A549 (cell line): ENCODE data around the gene PARD6G.

Experiments used
- BHLHE40 ChIP-seq: IDR thresholded peaks from 2 replicates; pipeline ENCODE4 v1.6.1; 2012; ENCODE audit warnings: low read depth, low read length, inconsistent platforms
- CTCF ChIP-seq: fragments of >200 bp; sonication (Bioruptor Twin); formaldehyde crosslinking; IDR thresholded peaks from 3 replicates; pipeline ENCODE4 v1.5.1; 2016
- EHMT2 ChIP-seq: fragments of 200-600 bp; sonication (generic); IDR thresholded peaks from 2 replicates; pipeline ENCODE4 v1.6.1; 2016; ENCODE audit warnings: antibody characterized with exemption, low read depth, mild to moderate bottlenecking, moderate library complexity
- KDM1A ChIP-seq: fragments of 200-600 bp; sonication (generic); IDR thresholded peaks from 2 replicates; pipeline ENCODE4 v1.6.1; 2016; ENCODE audit warnings: low read depth, mild to moderate bottlenecking
- MAX ChIP-seq: IDR thresholded peaks from 2 replicates; pipeline ENCODE4 v1.6.1; 2012
- MAZ ChIP-seq: fragments of 150-350 bp; IDR thresholded peaks from 2 replicates; pipeline ENCODE4 v1.6.1; 2014; ENCODE audit warnings: antibody characterized with exemption, low read depth, low read length, borderline replicate concordance
- POLR2A ChIP-seq: IDR thresholded peaks from 2 replicates; pipeline ENCODE4 v1.6.1; 2012; ENCODE audit warnings: mild to moderate bottlenecking, low read length
- SREBF2 ChIP-seq: fragments of 450-650 bp; IDR thresholded peaks from 2 replicates; pipeline ENCODE4 v1.6.1; 2014; ENCODE audit warnings: mild to moderate bottlenecking, moderate library complexity
- USF2 ChIP-seq: fragments of 450-650 bp; IDR thresholded peaks from 2 replicates; pipeline ENCODE4 v1.6.1; 2014; ENCODE audit warnings: antibody characterized with exemption

GRCh38 chr18:80108739-80109675, 138.3 kb downstream of the PARD6G start, which contains the start of gene ADNP2:
- TF ChIP-seq CTCF (no peak), EHMT2 (no peak), MAZ (no peak), USF2 (peak; percentile 98), MAX (peak; percentile 29; the same call in 1 of the 2 replicates), BHLHE40 (no peak), KDM1A (no peak), POLR2A (peak; percentile 31), SREBF2 (no peak)
